Uterus (tissue), 4 donors: Measurements from ENCODE around the gene PER2. TPM values are rescaled to one million over a fixed set of nuclear protein-coding genes. Genes with fewer than 3 reads are reported as not detected.
"Not testable (repeated sequence)": the region's sequence is repeated elsewhere in the genome, so short reads cannot be mapped to it uniquely, and the experiment has no call there.

Experiments used
- DNase-seq, 2 donors: peaks; one replicate each; pipeline ENCODE4 v3.0.0-alpha.2; 2019 to 2020
- H3K27ac ChIP-seq, 2 donors: fragments of 200-600 bp; sonication (generic); 1 replicate in 1 of 2; 2 replicates in 1 of 2; pipeline ENCODE4 v1.5.1; 2016 to 2018
- H3K27me3 ChIP-seq, 2 donors: fragments of 200-600 bp; sonication (generic); one replicate each; pipeline ENCODE4 v1.5.1; 2018 to 2019; ENCODE audit warnings: control low read depth in 1 of 2
- H3K36me3 ChIP-seq, 2 donors: fragments of 200-600 bp; sonication (generic); one replicate each; pipeline ENCODE4 v1.5.1; 2019; ENCODE audit warnings: control low read depth in 1 of 2
- H3K4me1 ChIP-seq, 2 donors: fragments of 200-600 bp; sonication (generic); one replicate each; pipeline ENCODE4 v1.5.1; 2018 to 2019; ENCODE audit warnings: control low read depth in 1 of 2
- H3K4me3 ChIP-seq, 2 donors: fragments of 200-600 bp; sonication (generic); 1 replicate in 1 of 2; 2 replicates in 1 of 2; pipeline ENCODE4 v1.5.1; 2018 to 2019; ENCODE audit warnings: mild to moderate bottlenecking in 1 of 2
- H3K9me3 ChIP-seq, 2 donors: fragments of 200-600 bp; sonication (generic); one replicate each; pipeline ENCODE4 v1.5.1; 2019; ENCODE audit warnings: control low read depth in 1 of 2
- CTCF ChIP-seq, 4 experiments: fragments of 200-600 bp in 2 of 4; fragments of 450-650 bp in 2 of 4; sonication (generic) in 2 of 4; IDR thresholded peaks; one replicate each; pipeline ENCODE4 v1.5.1; 2016 to 2019; ENCODE audit warnings: antibody characterized with exemption in 4 of 4, mild to moderate bottlenecking in 2 of 4, moderate library complexity in 1 of 4
- POLR2A ChIP-seq, 2 donors: fragments of 450-650 bp; IDR thresholded peaks; one replicate each; pipeline ENCODE4 v1.6.1; 2016; ENCODE audit warnings: antibody characterized with exemption in 2 of 2, mild to moderate bottlenecking in 1 of 2, moderate library complexity in 1 of 2
- intact Hi-C: fragments of 100-400 bp; cut with DNase I; formaldehyde crosslinking; loops from one replicate; pipeline ENCODE4 v1.15.1; 2023; ENCODE audit warnings: low total_unique reads
- total RNA-seq, 4 donors: library from RNA; depleted of rRNA in 3 of 4; stranded (reverse); fragments of >200 nt in 3 of 4; gene quantifications; one replicate each; pipeline versions ENCODE4 v1.1.0 to v1.2.4, GENCODE V29; 2014 to 2023
- donor health status: DM: yes; HTN: yes; CAD: no.

PER2 gene
- total RNA-seq, 4 donors from 2014 or later = 2.9 to 40.9 (median 19.9) TPM

GRCh38 chr2:238315031-238315595 is 26.7 kb upstream of the PER2 start:
- H3K27me3 ChIP-seq = no peaks in the 10 kb centered on the region
- no peak overlapping the region for H3K4me3 ChIP-seq
- TF ChIP-seq CTCF (IDR thresholded peaks at IDR 0.05) = no peak
- TF ChIP-seq POLR2A (IDR thresholded peaks at IDR 0.05) = no peak
- H3K27ac ChIP-seq = no peak overlapping the region
- H3K4me1 ChIP-seq = no peaks in the 10 kb centered on the region
- H3K9me3 ChIP-seq = no peaks in the 10 kb centered on the region
- H3K36me3 ChIP-seq = no peaks in the 10 kb centered on the region
- DNase-seq = no peak
- intact Hi-C loops = no loop called here

GRCh38 chr2:238314576-238314975 is 26.2 kb upstream of the PER2 start:
- no peak for TF ChIP-seq CTCF (IDR thresholded peaks at IDR 0.05)
- TF ChIP-seq POLR2A (IDR thresholded peaks at IDR 0.05) = no peak
- no peak for DNase-seq
- Histone ChIP-seq H3K27me3 (no peaks in the 10 kb centered on the region), H3K4me1 (no peaks in the 10 kb centered on the region), H3K4me3 (no peak overlapping the region), H3K9me3 (no peaks in the 10 kb centered on the region), H3K27ac (no peak overlapping the region), H3K36me3 (no peaks in the 10 kb centered on the region)
- intact Hi-C loops = no loop called here

GRCh38 chr2:238313991-238314350 is 25.6 kb upstream of the PER2 start:
- no peaks in the 10 kb centered on the region for H3K27me3 ChIP-seq
- TF ChIP-seq POLR2A (IDR thresholded peaks at IDR 0.05) (no peak), CTCF (IDR thresholded peaks at IDR 0.05) (no peak)
- DNase-seq = no peak
- no peaks in the 10 kb centered on the region for H3K4me1 ChIP-seq
- intact Hi-C loops = no loop called here
- no peak overlapping the region for H3K27ac ChIP-seq
- H3K9me3 ChIP-seq = no peaks in the 10 kb centered on the region
- no peak overlapping the region for H3K4me3 ChIP-seq
- H3K36me3 ChIP-seq = no peaks in the 10 kb centered on the region

- no peaks in the 10 kb centered on the region for H3K36me3 ChIP-seq
- H3K9me3 ChIP-seq = no peaks in the 10 kb centered on the region
- H3K27ac ChIP-seq = no peak overlapping the region
- H3K4me3 ChIP-seq = no peak overlapping the region
- intact Hi-C loops = no loop called here
- H3K27me3 ChIP-seq = no peaks in the 10 kb centered on the region
- no peaks in the 10 kb centered on the region for H3K4me1 ChIP-seq
- no peak for DNase-seq
- TF ChIP-seq POLR2A (IDR thresholded peaks at IDR 0.05) (no peak), CTCF (IDR thresholded peaks at IDR 0.05) (no peak)
Measured at GRCh38 chr2:238313289-238313990, 25.0 kb upstream of the PER2 start.

- H3K4me1 ChIP-seq, H3K9me3 ChIP-seq, H3K27ac ChIP-seq, intact Hi-C loops, DNase-seq, H3K4me3 ChIP-seq, H3K27me3 ChIP-seq, H3K36me3 ChIP-seq: not testable (repeated sequence)
Measured at GRCh38 chr2:238310721-238311120, 22.3 kb upstream of the PER2 start.
